Nasal cavity respiratory epithelium epithelial cell of viscerocranial mucosa (primary cell): ENCODE results near the gene PITPNM3. TPM values are rescaled to one million over a fixed set of nuclear protein-coding genes. Genes with fewer than 3 reads are reported as not detected.

Experiments
- total RNA-seq: library from RNA; depleted of rRNA; stranded (reverse); fragments of >200 nt; gene quantifications from 2 replicates; pipeline ENCODE4 v1.2.3, GENCODE V29; 2014

PITPNM3 gene
- 28.4 and 59.1 TPM in 2 replicates for total RNA-seq

DNA sequence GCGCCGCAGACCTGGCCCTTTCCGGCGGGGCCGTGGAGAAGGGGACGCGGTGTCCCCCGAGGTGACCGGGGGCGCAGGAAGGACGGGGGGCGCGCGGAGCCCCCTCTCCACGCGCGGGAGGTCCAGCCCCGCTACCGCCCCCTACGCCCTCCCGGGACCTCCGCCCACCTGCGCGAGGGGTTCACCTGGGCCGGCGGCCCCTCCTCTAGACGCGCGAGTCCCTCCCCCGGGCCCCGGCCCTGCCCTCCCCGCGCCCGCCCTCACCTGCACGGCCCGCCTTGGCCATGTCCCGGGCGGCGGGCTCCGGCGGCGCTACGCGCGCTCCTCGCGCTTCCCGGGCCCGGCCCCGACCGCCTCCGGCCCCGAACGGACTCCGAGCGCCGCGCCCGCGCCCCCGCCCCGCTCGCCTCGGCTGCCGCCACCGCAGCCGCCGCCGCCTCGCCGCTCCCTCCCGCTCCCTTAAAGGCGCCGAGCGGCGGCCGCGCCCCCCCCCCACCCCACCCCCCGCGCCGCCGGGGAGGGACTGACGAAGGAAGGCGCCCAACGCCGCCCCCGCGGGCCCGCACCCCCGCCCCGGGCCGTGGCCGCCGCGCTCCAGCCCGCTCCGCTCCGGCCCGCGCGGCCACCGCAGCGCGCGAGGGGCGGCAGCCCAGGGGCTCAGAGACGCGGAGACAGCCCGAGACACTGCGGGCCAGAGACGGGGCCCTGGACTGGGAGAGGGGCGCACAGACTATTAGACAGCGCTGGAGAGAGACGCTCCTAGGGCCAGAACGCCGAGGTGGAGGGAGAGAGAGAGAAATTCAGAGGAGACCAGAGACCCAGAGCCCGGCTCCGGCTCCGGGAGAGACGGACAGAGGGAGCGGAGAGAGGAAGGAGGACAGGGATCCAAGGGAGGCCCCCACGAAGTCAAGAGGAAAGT is at the start of gene PITPNM3:
Gene PITPNM3, minus strand, starts transcription at position 435 of the 919 bp plus-strand sequence. Its CDS starts 149 bp downstream, at position 286.

DNA sequence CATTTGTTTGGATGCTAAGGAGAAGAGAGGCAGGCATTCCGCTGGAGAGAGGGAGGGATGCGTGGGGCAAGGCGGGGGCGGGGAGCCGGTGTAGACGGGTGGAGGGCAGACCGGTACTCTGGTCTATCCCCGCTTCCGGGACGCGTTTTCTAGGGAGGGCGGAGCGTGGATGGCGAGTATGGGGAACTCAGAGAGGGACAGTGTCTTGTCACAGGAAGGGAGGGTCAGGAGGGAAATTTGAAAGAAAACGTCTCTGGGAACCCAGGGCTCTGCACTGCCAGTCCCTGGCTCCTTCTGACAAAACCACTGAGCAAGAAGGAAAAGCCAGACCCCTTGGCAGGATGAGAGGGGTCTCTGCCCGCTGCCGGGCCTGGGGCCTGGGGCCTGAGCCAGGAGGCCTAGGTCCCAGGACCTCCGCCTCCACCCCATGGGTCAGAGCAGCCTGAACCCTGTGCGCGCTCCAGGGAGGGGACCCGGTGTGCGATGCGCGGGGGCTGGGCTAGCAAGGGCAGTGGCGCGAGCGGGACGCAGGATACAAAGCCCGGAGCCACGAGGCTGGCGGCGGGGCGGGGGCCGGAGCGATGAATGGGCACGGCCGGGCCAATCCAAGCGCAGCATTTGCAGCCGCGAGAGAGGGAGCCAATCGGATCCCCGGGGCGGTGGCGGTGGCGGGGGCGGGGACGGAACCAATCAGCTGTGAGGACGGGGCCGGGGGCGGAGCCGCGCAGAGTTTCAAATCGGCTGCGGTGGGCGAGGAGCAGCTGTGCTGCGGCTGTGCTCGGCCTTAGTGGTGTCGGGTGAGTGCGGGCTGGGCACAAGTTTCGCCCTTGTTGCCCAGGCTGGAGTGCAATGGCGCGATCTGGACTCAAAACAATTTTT is 112.4 kb downstream of the PITPNM3 start, which contains the start of gene PIMREG:
Gene PIMREG, plus strand, starts transcription at position 764 of the 879 bp plus-strand sequence. CDS start 656 bp downstream, outside the sequence.

DNA sequence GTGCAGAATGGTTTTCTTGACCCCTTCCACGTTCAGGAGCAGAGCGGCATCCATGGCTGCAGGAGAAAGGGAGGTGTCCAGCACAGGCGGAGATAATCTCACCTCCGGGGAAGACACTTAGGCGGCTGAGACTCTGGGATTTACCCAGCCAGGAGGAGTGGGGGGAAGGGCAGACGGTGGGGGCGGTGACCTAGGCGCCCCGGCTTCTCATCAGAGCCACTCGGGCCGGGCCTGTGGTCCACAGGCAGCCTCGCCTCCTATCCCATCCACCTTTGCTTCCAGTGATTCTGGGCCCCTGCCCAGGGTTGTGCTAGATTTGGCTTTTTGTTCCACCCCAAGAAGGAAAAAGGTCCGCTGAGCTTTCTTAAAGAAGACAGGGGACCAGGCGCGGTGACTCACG is 121.3 kb downstream of the PITPNM3 start, which contains the start of gene AIPL1:
Gene AIPL1, minus strand, starts transcription at position 71 of the 400 bp plus-strand sequence. Its CDS starts 17 bp downstream, at position 54.

Other genes with a start within 250 kb of the PITPNM3 start
- not detected in 2 replicates for gene AIPL1, start 121.4 kb downstream of the PITPNM3 start, total RNA-seq
- gene PIMREG, start 112.1 kb downstream of the PITPNM3 start, total RNA-seq, result 0.21 and 0.34 TPM in 2 replicates
- gene KIAA0753, start 84.2 kb upstream of the PITPNM3 start, total RNA-seq, result 9.2 and 18.8 TPM in 2 replicates
- 159 and 171 TPM in 2 replicates for gene TXNDC17, start 84.5 kb upstream of the PITPNM3 start, total RNA-seq
- gene MED31, start 95.0 kb upstream of the PITPNM3 start, total RNA-seq, result 9.0 and 16.1 TPM in 2 replicates
- 0.34 and 0.64 TPM in 2 replicates for gene C17orf100, start 95.2 kb upstream of the PITPNM3 start, total RNA-seq
- 0.34 and 2.1 TPM in 2 replicates for gene SLC13A5, start 156.8 kb upstream of the PITPNM3 start, total RNA-seq
- gene XAF1, start 199.5 kb upstream of the PITPNM3 start, total RNA-seq, result 0.68 and 20.1 TPM in 2 replicates
- gene FBXO39, start 219.7 kb upstream of the PITPNM3 start, total RNA-seq, result under 0.01 and 0.36 TPM in 2 replicates